IPS-NIHi7 (cell line): Measurements from ENCODE around the gene SNX24.

Source experiments
- DNase-seq: peaks from one replicate; pipeline ENCODE4 v3.0.0; 2012; ENCODE audit warnings: mixed read lengths; ENCODE audit errors: extremely low spot score

Gene SNX24

DNA sequence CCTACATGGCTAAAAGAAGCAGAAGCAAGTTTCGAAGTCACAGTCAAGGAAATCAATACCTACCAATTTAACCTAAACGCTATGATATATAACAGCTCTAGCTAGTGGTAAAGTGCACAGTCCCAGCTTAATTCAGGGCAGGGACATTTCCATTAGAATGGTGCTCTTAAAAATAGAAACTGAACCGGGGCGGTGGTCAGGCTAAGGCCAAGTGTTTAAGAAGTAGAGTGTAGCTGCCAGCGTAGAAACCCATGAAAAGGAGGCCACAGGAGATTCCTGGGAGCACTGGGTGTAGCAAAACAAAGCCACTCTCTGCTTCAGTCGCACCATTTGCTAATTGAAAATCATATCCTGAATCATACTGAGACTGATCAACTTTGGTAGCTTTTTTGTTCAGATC is 162.3 kb downstream of the SNX24 start:
- DNase-seq = no peak

DNA sequence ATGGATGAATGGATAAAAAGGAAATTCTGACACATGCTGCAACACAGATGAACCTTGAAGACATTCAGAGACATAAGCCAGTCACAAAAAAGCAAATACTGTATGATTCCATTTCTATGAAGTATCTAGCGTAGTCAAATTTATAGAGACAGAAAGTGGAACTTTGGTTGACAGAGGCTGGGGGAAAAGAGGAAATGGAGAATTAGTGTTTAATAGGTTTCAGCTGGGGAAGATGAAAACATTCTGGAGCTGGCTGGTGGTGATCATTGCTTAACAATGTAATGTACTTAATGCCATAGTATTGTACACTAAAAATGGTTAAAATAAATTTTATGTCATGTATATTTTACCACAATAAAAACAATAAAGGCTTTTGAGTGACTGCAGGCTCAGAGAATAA is 166.9 kb downstream of the SNX24 start:
- no peak for DNase-seq

DNA sequence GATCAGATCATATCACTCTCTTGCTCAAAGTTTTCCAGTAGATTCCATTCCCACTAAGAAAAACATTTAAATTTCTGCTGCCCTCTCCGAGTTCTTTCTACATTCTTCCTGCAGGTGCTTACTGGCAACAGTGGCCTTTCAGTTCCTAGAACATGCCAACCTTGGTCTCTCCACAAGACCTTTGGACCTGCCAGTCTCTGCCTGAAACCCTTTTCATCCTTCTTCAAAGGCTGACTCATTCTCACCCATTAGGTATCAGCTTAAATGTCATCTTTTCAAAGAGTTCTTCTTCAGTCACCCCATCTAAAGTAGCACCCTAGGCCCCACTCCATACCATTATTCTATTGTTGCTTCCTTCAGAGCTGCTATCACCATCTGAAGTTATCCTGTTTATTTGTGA is 169.3 kb downstream of the SNX24 start:
- DNase-seq = no peak

DNA sequence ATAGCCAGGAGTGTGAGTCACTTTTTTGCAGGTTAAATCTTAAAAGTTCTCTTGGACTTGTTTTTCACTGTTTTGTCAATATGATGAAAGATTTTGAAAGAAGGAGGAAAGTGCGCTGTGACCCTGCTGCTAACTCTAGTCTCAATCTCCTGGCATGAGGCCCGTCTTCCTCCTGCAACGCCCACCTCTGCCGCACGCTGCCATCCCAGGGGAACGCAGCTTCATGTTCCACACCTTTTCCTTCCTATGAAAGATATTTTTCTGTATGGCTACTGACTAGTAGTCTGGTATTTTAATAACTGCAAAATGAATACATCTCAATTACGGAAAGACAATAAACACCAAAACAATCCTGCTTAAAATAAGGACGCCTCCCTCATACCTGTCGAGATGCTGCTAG is 182.8 kb downstream of the SNX24 start:
- no peak for DNase-seq

DNA sequence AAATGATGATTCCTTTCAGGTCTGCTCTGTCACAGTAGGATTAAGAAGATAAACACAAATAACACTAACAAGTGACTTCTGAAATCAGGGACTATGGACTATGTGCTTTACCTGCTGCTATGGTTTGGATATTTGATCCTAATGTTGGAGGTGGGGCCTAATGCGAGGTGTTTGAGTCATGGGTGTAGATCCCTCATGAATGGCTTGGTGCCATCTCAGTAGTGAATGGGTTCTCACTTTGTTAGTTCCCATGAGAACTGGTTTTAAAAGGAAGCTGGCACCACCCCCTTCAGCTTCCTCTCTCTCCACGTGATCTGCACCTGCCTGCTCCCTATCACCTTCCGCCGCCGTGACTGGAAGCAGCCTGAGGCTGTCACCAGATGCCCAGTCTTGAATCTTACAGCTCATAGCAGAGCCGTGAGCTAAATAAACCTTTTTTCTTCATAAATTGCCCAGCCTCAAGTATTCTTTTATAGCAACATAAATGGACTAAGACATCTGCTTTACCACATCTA is 187.8 kb downstream of the SNX24 start:
- no peak for DNase-seq

DNA sequence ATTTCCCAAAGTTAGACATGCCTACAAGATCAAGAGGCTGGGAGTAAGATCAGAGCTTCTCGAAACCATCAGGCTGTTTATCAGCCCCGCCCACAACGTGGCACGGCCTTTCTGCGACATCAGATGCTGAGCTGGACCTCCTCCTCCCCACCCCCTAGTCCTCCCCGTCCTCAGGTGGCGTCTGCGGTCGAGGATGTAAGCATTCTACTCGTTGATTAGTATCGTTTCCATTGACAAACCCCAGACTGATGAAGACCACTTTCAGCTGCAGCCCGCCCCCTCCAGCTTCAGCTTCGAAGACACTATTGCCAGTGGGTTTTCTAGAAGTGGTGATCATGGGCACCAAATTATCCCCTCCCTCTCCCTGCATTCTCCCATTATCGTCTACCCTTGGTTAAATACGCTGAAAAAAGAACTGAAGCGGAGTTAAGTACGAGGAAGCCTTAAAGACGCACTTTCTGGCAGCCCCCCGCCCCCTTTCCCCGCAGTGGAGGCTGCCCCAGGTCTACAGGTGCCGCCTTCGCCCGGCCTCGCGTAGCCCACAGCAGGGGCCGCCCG is 190.0 kb downstream of the SNX24 start:
- peak; percentile 76 for DNase-seq

DNA sequence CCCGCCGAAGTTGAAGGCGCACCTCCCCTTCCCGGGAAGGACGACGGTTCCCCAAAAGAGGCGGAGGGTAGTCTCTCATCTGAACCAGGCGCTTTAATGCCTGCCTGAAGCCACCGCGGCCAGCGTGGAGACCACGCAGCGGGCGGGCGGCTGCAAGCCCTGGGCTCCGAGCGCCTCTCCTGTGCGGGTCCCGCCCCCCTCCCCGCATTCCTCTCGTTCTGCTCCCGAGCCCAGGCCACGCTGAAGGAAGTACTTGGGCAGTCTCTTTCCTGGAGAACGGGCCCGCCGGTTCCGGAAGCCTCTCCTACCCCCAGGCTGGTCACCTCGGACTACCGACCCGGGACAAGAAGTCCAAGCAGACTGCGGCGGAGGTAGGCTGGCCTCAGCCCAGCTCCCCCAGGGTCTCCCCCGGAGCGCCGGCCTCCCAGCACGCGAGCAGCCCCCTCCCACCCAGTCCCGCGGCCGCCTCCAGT is 190.5 kb downstream of the SNX24 start:
- peak; percentile 67 for DNase-seq

DNA sequence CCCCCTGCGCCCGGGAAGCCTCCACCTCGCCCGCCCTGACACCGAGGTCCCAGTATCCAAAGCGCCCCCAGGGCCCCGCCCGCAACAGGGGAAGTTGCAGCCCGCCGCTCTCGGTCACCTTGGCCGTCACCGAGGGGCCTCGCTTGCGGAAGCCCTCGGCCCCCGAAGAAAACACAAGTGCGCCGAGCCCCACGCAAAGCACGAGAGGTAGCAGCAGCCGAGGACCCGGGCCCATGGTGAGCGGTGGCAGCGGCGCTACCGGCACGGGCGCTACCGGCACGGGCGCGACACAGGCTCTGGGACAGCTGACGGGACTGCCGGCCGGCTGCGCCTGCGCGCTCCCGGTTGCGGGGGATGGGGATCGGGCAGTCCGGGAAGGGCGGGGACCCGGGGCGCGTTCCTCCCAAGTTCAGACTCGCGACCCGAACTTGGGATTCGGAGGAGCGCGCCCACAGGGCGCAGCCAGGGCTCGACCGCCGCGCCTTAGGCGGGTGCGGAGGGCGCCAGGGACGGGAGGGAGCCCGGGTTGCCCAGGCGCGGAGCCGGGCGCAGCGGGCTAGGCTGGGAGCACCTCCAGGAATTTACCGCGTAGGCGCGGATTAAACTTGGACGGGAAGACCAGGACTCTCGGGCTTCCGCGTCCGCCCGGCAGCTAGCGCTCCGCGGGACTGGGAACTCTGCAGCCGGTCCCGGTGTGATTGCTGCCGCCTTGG is 191.1 kb downstream of the SNX24 start, which contains the start of gene PPIC:
TSS of gene PPIC (minus strand) at position 335 of the 713 bp plus-strand sequence. CDS start at position 235, 100 bp downstream.
- DNase-seq = peak; percentile 90

DNA sequence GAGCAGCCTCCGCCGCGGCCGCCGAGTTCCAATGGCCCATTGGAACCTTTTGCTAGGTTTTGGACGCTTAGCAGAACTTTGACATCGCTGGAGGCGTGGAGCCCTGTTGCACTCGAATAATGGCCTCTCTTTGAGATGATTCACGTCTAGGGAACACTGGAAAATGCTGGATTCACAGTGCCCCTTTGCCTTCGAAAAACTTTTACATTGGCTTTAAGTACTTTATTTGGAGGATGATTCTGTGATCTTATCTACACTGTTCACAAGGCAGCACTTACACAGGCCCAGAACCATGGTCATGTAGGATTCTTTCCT is 191.6 kb downstream of the SNX24 start:
- DNase-seq = no peak

DNA sequence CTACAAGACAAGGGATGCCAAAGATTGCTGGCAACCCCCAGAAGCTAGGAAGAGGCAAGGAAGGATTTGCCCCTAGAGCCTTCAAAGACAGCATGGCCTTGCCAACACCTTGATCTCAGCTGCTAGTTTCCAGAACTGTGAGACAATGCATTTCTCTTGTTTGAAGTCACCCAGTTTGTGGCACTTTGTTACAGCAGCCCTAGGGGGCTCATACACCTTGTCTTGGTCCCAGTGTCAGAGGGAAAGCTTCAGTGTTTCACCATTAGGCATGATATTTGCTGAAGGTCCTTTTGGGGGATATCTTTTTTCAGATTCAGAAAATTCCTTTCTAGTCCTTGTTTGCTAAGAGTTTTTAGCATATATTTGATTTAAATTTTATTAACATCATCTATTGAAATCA is 194.3 kb downstream of the SNX24 start:
- no peak for DNase-seq

DNA sequence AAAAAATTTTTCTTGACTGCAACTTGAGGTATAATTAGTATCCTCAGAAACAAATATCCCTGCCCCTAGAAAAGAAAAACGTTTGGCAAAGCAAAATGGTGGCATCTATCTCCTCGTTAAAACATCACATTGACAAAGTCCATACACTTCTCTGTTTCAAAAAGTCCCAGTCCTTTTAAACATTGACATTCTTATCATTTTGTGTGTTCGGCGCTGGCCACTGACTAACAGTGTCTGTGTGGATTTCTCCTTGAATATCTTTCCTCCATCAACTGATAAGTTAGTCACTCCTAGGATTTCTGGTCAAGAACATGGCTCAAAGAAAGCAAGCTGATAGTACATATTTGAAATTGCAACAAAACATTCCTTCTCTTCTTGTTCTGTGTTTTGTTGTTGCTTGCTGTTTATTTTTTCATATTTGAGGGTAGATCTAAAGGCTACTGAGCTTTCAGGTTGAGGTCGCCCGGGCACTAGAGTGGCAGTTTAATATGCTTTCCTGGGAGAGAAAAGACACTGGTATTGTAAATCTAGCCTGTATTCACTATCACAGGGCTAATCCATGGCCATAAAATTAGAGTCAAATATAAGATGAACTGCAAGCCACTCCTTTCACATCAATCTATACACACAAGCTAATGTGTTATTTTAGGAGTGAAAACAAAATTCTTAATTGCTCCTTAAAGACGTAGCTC is 199.7 kb downstream of the SNX24 start:
- DNase-seq = no peak

DNA sequence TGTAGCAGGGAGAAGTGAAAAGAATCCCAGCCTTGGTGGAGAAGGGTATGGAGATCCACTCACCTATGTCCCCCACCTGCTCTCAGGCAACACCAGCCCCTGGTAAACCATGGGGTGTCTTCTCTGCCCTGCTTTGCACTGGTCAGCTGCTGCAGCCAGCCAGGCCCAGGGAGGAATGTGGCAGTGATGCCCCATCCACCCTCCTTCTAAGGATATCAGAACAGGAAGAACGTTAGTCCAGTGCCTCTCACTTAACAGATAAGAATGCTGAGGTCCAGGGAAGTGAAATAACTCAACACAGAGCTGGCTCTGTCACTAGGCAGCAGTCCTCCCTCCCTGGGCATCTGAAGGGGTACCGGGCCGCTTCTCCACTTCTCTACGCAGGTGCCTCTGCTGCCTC is 200.8 kb downstream of the SNX24 start:
- DNase-seq = no peak

DNA sequence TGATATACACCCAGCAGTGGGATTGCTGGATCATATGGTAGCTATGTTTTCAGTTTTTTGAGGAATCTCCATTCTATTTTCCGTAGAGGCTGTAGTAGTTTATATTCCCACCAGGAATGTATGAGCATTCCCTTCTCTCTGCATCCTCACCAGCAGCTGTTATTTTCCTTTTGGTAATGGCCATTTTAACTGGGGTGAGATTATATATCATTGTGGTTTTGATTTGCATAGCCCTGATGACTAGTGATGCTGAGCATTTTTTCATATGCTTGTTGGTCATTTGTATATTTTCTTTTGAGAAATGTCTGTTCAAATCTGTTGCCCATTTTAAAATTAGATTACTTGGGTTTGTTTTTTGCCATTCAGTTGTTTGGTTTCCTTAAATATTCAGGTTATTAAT is 202.3 kb downstream of the SNX24 start:
- no peak for DNase-seq

GRCh38 chr5:123051206-123051605 is 205.8 kb downstream of the SNX24 start:
- no peak for DNase-seq
